Colonic mucosa (tissue), 4 donors: ENCODE measurements around the gene COL24A1. TPM values are rescaled to one million over a fixed set of nuclear protein-coding genes. Genes with fewer than 3 reads are reported as not detected.

ENCODE experiments used
- DNase-seq: peaks from one replicate; pipeline ENCODE4 v3.0.0-alpha.2; 2020
- H3K27ac ChIP-seq: fragments of 200-600 bp; one replicate; pipeline ENCODE4 v1.8.0; 2021
- H3K27me3 ChIP-seq: fragments of 200-600 bp; one replicate; pipeline ENCODE4 v1.8.0; 2021
- H3K36me3 ChIP-seq: fragments of 200-600 bp; one replicate; pipeline ENCODE4 v1.8.0; 2021
- H3K4me1 ChIP-seq: fragments of 200-600 bp; one replicate; pipeline ENCODE4 v1.8.0; 2021; ENCODE audit warnings: mild to moderate bottlenecking
- H3K4me3 ChIP-seq: fragments of 200-600 bp; one replicate; pipeline ENCODE4 v1.8.0; 2021
- H3K9ac ChIP-seq, 2 donors: one replicate each; pipeline ENCODE4 v1.7.0; 2013; ENCODE audit warnings: control low read depth in 2 of 2, low read depth in 2 of 2, low read length in 2 of 2
- H3K9me3 ChIP-seq: fragments of 200-600 bp; one replicate; pipeline ENCODE4 v1.8.0; 2021
- intact Hi-C: fragments of 100-400 bp; cut with DNase I; formaldehyde crosslinking; loops from one replicate; pipeline ENCODE4 v1.14.1; 2022
- total RNA-seq, 2 donors: library from RNA; stranded (reverse); fragmentation: NEBNext Ultra II Directional in 1 of 2; extraction: Animal tissue kit (Norgen Biotek cat#: 25700) in 1 of 2; gene quantifications; one replicate each; pipeline ENCODE4 v1.2.1, GENCODE V29; 2021
- TF ChIP-seq, protein P1 (sequence below): fragments of 200-600 bp; IDR thresholded peaks from one replicate; pipeline ENCODE4 v1.8.0; 2022; ENCODE audit warnings: antibody characterized with exemption, mild to moderate bottlenecking
- donor health status: healthy.
- donor health status: DM: no; HTN: no; CAD: no.
- donor health status: DM: no; HTN: no; CAD: no.

Gene COL24A1
- total RNA-seq, 2 donors from 2014 or later = 0.02 to 0.40 TPM

DNA sequence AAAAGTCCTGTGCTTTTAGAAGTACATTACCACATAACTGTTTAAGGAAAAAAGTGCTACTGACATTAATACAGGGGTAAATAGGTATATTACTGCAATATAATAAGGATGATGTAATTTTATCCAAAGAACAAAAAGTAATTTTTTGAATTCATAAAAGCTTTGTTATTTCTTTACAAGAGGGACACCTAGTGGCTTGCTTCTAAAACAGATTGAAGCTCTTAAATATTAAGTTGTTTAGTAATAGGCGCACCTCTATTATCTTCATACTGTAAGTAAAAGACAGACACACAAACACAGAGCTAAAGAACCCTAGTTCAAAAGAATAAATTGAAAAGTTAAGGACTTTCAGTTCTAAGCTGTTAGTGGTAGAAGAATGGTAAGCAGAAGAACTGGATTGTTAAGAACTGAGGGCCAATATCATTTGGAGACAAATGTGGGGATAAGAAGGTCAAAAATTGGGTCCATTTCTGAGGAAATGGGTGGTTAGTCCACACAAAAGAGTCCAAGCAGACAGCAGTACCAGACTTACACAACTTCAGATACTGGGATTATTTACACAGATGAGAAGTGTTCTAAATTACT is 463.8 kb downstream of the COL24A1 start:
- H3K4me1 ChIP-seq = no peaks in the 10 kb centered on the region
- H3K4me3 ChIP-seq = no peak overlapping the region
- H3K9ac ChIP-seq = no peak overlapping the region
- DNase-seq = no peak
- no peaks in the 10 kb centered on the region for H3K9me3 ChIP-seq
- H3K36me3 ChIP-seq = no peaks in the 10 kb centered on the region
- H3K27ac ChIP-seq = no peak overlapping the region
- TF ChIP-seq, protein P1, sequence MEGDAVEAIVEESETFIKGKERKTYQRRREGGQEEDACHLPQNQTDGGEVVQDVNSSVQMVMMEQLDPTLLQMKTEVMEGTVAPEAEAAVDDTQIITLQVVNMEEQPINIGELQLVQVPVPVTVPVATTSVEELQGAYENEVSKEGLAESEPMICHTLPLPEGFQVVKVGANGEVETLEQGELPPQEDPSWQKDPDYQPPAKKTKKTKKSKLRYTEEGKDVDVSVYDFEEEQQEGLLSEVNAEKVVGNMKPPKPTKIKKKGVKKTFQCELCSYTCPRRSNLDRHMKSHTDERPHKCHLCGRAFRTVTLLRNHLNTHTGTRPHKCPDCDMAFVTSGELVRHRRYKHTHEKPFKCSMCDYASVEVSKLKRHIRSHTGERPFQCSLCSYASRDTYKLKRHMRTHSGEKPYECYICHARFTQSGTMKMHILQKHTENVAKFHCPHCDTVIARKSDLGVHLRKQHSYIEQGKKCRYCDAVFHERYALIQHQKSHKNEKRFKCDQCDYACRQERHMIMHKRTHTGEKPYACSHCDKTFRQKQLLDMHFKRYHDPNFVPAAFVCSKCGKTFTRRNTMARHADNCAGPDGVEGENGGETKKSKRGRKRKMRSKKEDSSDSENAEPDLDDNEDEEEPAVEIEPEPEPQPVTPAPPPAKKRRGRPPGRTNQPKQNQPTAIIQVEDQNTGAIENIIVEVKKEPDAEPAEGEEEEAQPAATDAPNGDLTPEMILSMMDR = peak; percentile 28
- intact Hi-C loops = loop anchor here (5.0 kb wide), 2 partner anchors 81 to 386 kb away; no protein-coding TSS in a partner anchor
- no peaks in the 10 kb centered on the region for H3K27me3 ChIP-seq

DNA sequence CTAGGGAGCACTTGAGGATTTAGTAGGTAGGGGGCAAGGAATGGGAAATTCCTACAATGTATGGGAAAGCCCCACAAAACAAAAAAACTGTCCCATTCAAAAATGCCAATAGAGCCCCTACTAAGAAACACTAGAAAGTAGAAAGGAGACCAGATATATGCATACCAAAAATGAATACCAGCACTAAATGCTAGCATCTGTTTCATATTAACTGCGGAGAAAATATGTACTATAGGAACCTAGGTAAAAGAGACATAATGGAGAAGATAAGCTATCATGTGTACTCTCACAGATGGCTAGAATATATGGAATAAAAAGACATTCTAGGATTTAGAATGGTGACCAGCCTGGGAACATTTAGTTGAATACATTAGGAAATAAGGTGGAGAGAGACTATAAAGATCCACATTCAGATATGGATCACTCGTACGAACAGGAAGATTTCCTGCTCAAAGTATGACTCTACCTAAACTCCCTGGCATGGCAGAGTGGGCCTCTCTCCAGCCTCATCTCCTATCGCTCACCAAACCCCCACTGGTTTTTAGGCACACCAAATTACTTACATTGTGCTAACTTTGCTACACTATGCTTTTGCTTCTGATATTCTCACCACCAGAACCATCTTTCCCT is 466.7 kb downstream of the COL24A1 start:
- DNase-seq = no peak
- Histone ChIP-seq H3K27ac (no peak overlapping the region), H3K9me3 (no peaks in the 10 kb centered on the region), H3K9ac (no peak overlapping the region), H3K36me3 (no peaks in the 10 kb centered on the region), H3K4me3 (no peak overlapping the region), H3K4me1 (no peaks in the 10 kb centered on the region), H3K27me3 (no peaks in the 10 kb centered on the region)
- intact Hi-C loops = loop anchor here (5.0 kb wide), 2 partner anchors 78 to 383 kb away; no protein-coding TSS in a partner anchor
- TF ChIP-seq, protein P1 = no peak

DNA sequence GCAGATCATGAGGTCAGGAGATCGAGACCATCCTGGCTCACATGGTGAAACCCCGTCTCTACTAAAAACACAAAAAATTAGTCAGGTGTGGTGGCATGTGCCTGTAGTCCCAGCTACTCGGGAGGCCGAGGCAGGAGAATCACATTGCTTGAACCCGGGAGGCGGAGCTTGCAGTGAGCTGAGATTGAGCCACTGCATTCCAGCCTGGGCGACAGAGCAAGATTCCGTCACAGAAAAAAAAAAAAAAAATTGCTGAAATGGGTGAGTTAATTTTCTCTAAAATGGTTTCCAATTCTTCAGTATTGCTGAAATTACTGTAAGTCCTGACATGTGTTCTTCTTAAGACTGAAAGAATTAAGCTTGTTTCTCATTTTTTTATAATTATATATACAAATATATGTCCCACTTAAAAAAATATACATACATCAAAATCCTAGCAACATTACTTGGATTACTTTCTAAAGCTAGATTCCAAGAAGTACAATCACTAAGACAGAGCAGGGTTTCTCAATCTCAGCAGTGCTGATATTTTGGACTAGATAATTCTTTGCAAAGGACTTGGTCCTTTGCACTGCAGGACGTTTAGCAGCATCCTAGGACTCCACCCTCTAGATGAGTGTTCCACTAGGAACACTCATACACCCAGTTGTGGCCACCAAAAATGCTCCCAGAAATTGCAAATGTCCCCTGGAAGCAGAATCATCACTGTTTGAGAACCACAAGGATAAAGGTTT is 473.1 kb downstream of the COL24A1 start:
- Histone ChIP-seq H3K4me3 (no peak overlapping the region), H3K4me1 (no peaks in the 10 kb centered on the region)
- intact Hi-C loops = no loop called here

DNA sequence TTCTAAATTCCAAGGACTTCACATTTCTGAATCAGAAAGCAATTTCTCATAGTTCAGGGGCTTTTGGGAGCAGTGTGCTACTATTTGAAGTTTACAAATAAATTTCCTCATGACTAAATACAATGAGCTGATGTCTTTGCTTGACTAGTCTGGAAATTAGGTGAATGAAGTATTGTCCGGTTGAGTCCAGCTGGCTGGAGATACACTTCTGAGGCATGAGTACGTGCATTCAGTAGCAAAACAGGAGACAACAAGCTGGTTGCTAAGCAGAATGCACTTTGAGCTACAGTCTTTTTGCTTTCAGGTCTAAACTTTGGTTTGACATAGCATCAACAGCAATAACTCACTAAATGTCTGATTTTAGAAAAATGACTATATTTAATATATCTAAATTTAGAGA is 475.5 kb downstream of the COL24A1 start:
- H3K4me3 ChIP-seq = no peak overlapping the region
- intact Hi-C loops = no loop called here
- DNase-seq = no peak
- H3K27me3 ChIP-seq = no peaks in the 10 kb centered on the region
- no peak overlapping the region for H3K27ac ChIP-seq
- H3K4me1 ChIP-seq = no peaks in the 10 kb centered on the region
- H3K36me3 ChIP-seq = no peaks in the 10 kb centered on the region
- TF ChIP-seq, protein P1 = no peak
- H3K9ac ChIP-seq = no peak overlapping the region
- H3K9me3 ChIP-seq = no peaks in the 10 kb centered on the region

More for the DNA sequence above, 473.1 kb downstream of the COL24A1 start:
- no peak overlapping the region for H3K9ac ChIP-seq
- H3K27me3 ChIP-seq = no peaks in the 10 kb centered on the region
- TF ChIP-seq, protein P1 = no peak
- H3K27ac ChIP-seq = no peak overlapping the region
- no peaks in the 10 kb centered on the region for H3K9me3 ChIP-seq
- H3K36me3 ChIP-seq = no peaks in the 10 kb centered on the region
- DNase-seq = no peak

Other genes starting within 250 kb of the COL24A1 start
- 10 to 100 TPM; 21.9 to 35.9 TPM for gene ODF2L, start 239.6 kb upstream of the COL24A1 start, total RNA-seq